A673 (cell line): ENCODE results near the gene CFL1. TPM values are rescaled to one million over a fixed set of nuclear protein-coding genes. Genes with fewer than 3 reads are reported as not detected.

Experiments
- BruUV-seq: library from RNA; stranded (reverse); fragments of 400-500 nt; replicated peaks from 2 replicates; lab custom pipeline; 2021; lab: Mats Ljungman, UMichigan
- CTCF ChIA-PET: fragments of 300-600 bp; sonication (Branson Sonifier 250); formaldehyde crosslinking; loops from one replicate; lab custom pipeline; 2022; ENCODE audit warnings: antibody characterized with exemption; lab: Charles Lee
- POLR2A ChIA-PET: fragments of 300-600 bp; sonication (Branson Sonifier 250); formaldehyde crosslinking; loops from one replicate; lab custom pipeline; 2022; ENCODE audit warnings: antibody characterized with exemption; ENCODE audit not compliant: low non-redundant PET; lab: Charles Lee
- DNase-seq: peaks from one replicate; pipeline ENCODE4 v3.0.0-alpha.2; 2015; ENCODE audit warnings: low spot score
- H3K27ac ChIP-seq: fragments of 200-600 bp; sonication (generic); 2 replicates; pipeline ENCODE4 v1.5.1; 2016; ENCODE audit warnings: mixed run types, low read depth, mild to moderate bottlenecking, mixed read lengths, antibody characterized with exemption, low read length; ENCODE audit not compliant: poor library complexity, severe bottlenecking
- H3K27me3 ChIP-seq: fragments of 200-600 bp; sonication (generic); replicated peaks from 2 replicates; pipeline ENCODE4 v1.6.1; 2017; ENCODE audit warnings: mixed run types, low read depth, mild to moderate bottlenecking, mixed read lengths, antibody characterized with exemption, low read length; ENCODE audit not compliant: insufficient read depth, poor library complexity
- H3K36me3 ChIP-seq: fragments of 200-600 bp; sonication (generic); 2 replicates; pipeline ENCODE4 v1.6.1; 2016; ENCODE audit warnings: mixed run types, mild to moderate bottlenecking, mixed read lengths, antibody characterized with exemption, low read length; ENCODE audit not compliant: insufficient read depth, poor library complexity, severe bottlenecking
- H3K4me1 ChIP-seq: fragments of 200-600 bp; sonication (generic); 2 replicates; pipeline ENCODE4 v1.6.1; 2017; ENCODE audit warnings: mixed run types, mild to moderate bottlenecking, mixed read lengths, antibody characterized with exemption, low read length; ENCODE audit not compliant: insufficient read depth, poor library complexity, severe bottlenecking
- H3K4me3 ChIP-seq: fragments of 200-600 bp; sonication (generic); 2 replicates; pipeline ENCODE4 v1.5.1; 2016; ENCODE audit warnings: low read depth, mixed run types, mild to moderate bottlenecking, mixed read lengths, low read length; ENCODE audit not compliant: poor library complexity, severe bottlenecking
- H3K9me3 ChIP-seq: fragments of 200-600 bp; sonication (generic); 2 replicates; pipeline ENCODE4 v1.6.1; 2016; ENCODE audit warnings: mixed run types, low read depth, mild to moderate bottlenecking, mixed read lengths, antibody characterized with exemption, low read length; ENCODE audit not compliant: poor library complexity, severe bottlenecking
- EZH2 ChIP-seq: fragments of 200-600 bp; sonication (generic); IDR thresholded peaks from 2 replicates; pipeline ENCODE4 v1.6.1; 2017; ENCODE audit warnings: borderline replicate concordance, low read depth, mild to moderate bottlenecking, mixed read lengths, antibody characterized with exemption, low read length; ENCODE audit not compliant: poor library complexity, severe bottlenecking
- intact Hi-C: fragments of 100-400 bp; cut with micrococcal nuclease; formaldehyde crosslinking; loops from one replicate; pipeline ENCODE4 v1.10.0; 2022; ENCODE audit not compliant: unreplicated experiment
- total RNA-seq: library from RNA; stranded (reverse); gene quantifications from 2 replicates; pipeline ENCODE4 v1.2.3, GENCODE V29; 2021
- TF ChIP-seq, protein P1 (sequence below): fragments of 300-800, 200-600 bp; sonication (generic); conservative IDR thresholded peaks from 2 replicates; pipeline ENCODE4 v1.5.1; 2017; ENCODE audit warnings: low read depth, mild to moderate bottlenecking, antibody characterized with exemption, low read length, moderate library complexity, mixed read lengths

CFL1 gene
- total RNA-seq, 1 experiment from 2014 or later = 1,649 TPM

DNA sequence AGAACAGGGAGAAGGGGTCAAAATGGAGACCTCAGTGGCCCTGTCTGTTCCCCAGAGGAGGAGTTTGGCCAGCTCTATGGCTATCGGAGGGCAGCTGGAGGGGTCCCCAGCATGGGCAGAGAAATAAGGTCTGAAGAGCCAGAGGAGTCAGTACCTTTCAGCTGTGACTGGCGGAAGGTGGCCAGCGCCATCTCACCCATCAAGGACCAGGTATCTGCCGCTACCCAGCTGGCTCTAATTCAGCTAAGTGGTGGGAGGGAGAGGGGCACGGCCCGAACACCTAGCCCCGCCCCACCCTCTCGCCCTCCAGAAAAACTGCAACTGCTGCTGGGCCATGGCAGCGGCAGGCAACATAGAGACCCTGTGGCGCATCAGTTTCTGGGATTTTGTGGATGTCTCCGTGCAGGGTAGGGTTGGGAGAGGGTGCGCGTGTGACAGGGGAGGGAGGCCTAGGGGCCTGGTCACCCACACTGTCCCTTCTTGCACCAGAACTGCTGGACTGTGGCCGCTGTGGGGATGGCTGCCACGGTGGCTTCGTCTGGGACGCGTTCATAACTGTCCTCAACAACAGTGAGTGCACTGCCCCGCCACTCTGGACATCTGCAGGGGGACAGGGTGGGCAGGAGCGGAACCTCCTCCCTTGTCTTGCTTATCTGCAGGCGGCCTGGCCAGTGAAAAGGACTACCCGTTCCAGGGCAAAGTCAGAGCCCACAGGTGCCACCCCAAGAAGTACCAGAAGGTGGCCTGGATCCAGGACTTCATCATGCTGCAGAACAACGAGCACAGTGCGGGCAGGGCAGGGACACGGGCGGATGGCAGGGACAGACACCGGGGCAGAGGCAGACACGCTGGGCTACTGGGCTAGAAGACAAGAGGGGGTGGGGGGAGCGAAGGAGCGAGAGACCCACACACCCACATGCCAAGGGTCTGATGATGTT lies 24.4 kb upstream of the CFL1 start:
- CTCF ChIA-PET = interaction anchor here (0.6 kb wide), 1 partner anchor 156 kb away, joined by 7 read pairs; no protein-coding TSS in a partner anchor
- Histone ChIP-seq H3K4me3 (no peak overlapping the region), H3K27ac (no peak overlapping the region), H3K27me3 (no peaks in the 10 kb centered on the region), H3K9me3 (no peaks in the 10 kb centered on the region), H3K4me1 (peaks cover 3% of the 10 kb centered on the region), H3K36me3 (peaks cover 48% of the 10 kb centered on the region)
- no peak for TF ChIP-seq EZH2
- intact Hi-C loops = no loop called here
- POLR2A ChIA-PET = no interaction called here
- no TSS peak for BruUV-seq
- no peak for DNase-seq

DNA sequence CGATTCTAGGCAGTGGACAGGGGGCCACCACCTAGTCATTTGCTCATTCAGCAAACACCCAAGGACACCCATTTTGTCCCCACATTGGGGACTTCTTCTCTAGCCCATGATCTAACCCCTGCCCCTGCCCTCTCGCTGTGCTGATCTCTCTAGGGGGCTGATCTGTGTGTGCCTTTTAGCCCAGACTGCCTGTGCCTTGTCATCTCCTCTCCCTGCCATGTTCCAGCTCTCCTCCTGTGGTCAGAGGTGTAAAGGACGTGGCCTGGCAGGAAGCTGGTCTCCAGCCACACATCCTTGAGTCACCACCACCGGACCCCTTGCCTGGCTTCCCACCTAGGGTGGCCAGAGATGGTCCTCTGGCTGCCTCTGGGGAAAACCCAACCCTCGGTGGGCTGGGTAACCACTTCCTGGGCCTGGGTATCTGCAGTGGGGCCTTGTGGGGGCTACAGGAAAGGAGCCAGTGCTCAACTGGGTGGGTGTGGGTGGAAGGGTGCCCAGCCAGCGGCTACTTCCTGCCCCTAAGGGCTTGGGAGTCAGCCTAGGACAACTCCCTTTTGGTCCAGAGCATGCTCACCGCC lies 23.0 kb upstream of the CFL1 start:
- Histone ChIP-seq H3K4me1 (no peaks in the 10 kb centered on the region), H3K4me3 (no peak overlapping the region), H3K27me3 (no peaks in the 10 kb centered on the region), H3K9me3 (no peaks in the 10 kb centered on the region), H3K27ac (no peak overlapping the region), H3K36me3 (peaks cover 36% of the 10 kb centered on the region)
- no TSS peak for BruUV-seq
- ChIA-PET POLR2A (no interaction called here), CTCF (no interaction called here)
- intact Hi-C loops = no loop called here
- no peak for DNase-seq
- TF ChIP-seq, protein P1, sequence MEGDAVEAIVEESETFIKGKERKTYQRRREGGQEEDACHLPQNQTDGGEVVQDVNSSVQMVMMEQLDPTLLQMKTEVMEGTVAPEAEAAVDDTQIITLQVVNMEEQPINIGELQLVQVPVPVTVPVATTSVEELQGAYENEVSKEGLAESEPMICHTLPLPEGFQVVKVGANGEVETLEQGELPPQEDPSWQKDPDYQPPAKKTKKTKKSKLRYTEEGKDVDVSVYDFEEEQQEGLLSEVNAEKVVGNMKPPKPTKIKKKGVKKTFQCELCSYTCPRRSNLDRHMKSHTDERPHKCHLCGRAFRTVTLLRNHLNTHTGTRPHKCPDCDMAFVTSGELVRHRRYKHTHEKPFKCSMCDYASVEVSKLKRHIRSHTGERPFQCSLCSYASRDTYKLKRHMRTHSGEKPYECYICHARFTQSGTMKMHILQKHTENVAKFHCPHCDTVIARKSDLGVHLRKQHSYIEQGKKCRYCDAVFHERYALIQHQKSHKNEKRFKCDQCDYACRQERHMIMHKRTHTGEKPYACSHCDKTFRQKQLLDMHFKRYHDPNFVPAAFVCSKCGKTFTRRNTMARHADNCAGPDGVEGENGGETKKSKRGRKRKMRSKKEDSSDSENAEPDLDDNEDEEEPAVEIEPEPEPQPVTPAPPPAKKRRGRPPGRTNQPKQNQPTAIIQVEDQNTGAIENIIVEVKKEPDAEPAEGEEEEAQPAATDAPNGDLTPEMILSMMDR = no peak
- TF ChIP-seq EZH2 = no peak

DNA sequence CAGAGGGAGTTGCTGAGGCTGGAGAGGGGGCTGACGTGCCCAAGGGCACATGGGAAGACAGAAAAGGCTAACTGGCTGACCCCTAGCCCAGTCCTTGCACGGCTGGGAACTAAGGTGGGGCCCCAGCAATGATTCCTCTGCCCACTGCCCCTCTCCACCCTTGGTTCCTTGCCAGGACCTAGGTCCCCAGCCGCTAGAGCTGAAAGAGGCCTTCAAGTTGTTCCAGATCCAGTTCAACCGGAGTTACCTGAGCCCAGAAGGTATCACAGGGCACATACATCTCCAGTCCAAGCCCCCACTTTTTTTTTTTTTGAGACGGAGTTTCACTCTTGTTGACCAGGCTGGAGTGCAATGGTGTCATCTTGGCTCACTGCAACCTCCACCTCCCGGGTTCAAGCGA lies 22.0 kb upstream of the CFL1 start:
- POLR2A ChIA-PET = no interaction called here
- no peaks in the 10 kb centered on the region for H3K27me3 ChIP-seq
- intact Hi-C loops = no loop called here
- no peaks in the 10 kb centered on the region for H3K4me1 ChIP-seq
- CTCF ChIA-PET = no interaction called here
- no peaks in the 10 kb centered on the region for H3K9me3 ChIP-seq
- BruUV-seq = no TSS peak
- H3K27ac ChIP-seq = no peak overlapping the region
- peaks cover 27% of the 10 kb centered on the region for H3K36me3 ChIP-seq
- TF ChIP-seq, protein P1 = no peak
- TF ChIP-seq EZH2 = no peak
- no peak overlapping the region for H3K4me3 ChIP-seq
- no peak for DNase-seq
